Erythroblast (primary cell): Measurements from ENCODE around the gene AANAT.

Source experiments
- GATA1 ChIP-seq: IDR thresholded peaks from 2 replicates; pipeline ENCODE4 v1.6.1; 2011; ENCODE audit warnings: low read depth, mild to moderate bottlenecking, control low read depth, low read length, moderate library complexity
- POLR2A ChIP-seq: IDR thresholded peaks from 2 replicates; pipeline ENCODE4 v1.6.1; 2011; ENCODE audit warnings: mild to moderate bottlenecking, low read length

GRCh38 chr17:76492123-76492988 is 25.0 kb downstream of the AANAT start:
- TF ChIP-seq POLR2A (no peak), GATA1 (no peak)
